C4-2B (cell line): ENCODE measurements around the gene ADAMTS3.

Experiments used
- ZFX ChIP-seq: fragments of 450-650 bp; IDR thresholded peaks from 2 replicates; pipeline ENCODE4 v1.6.1; 2017
- TF ChIP-seq, protein P1 (sequence below): fragments of 450-650 bp; conservative IDR thresholded peaks from 2 replicates; pipeline ENCODE4 v1.5.1; 2017; ENCODE audit warnings: mild to moderate bottlenecking

DNA sequence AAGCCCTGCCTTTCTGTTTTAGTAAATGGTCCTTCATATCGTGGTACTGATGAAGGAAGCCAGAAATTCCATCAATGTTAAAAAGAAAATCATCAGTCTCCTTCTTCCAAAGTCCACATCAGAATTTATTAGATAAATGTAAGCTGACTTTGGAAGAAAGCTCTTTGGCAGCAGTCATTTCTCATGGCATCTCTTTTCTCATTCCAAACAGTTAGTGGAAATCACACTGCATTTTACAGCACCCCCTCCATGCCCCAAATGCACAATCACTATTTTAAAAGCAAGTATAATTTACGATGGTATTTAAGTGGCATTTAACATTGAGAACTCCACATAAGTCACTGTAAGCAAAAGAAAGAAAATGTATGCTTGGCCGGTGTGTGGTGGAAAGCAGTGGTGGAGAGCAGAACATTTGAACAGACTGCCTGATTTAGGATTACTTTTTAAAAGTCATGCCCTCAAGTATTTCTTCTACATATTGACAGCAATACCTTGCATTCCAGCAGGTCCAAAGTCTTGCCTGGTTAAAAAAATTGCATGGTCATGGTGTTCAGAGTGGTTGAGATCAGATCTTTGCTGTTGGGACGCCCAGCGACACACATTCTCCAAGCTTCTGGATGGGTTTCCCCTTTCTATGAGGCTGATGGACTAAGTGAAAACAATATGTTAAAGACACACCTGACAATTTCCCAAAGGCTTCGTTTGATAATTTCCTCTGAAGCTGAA lies 248.6 kb downstream of the ADAMTS3 start:
- TF ChIP-seq, protein P1, sequence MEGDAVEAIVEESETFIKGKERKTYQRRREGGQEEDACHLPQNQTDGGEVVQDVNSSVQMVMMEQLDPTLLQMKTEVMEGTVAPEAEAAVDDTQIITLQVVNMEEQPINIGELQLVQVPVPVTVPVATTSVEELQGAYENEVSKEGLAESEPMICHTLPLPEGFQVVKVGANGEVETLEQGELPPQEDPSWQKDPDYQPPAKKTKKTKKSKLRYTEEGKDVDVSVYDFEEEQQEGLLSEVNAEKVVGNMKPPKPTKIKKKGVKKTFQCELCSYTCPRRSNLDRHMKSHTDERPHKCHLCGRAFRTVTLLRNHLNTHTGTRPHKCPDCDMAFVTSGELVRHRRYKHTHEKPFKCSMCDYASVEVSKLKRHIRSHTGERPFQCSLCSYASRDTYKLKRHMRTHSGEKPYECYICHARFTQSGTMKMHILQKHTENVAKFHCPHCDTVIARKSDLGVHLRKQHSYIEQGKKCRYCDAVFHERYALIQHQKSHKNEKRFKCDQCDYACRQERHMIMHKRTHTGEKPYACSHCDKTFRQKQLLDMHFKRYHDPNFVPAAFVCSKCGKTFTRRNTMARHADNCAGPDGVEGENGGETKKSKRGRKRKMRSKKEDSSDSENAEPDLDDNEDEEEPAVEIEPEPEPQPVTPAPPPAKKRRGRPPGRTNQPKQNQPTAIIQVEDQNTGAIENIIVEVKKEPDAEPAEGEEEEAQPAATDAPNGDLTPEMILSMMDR, result no peak
- no peak for TF ChIP-seq ZFX
